Activated T-helper 1 cell treated with anti-CD3 and anti-CD28 coated beads, Interleukin-2, amount 50 U/mL, for 16 hours (primary cell): ENCODE results near the gene POLA2.

ENCODE experiments used
- DNase-seq, 2 donors: peaks; one replicate each; pipeline ENCODE4 v3.0.0-alpha.2; 2020; ENCODE audit warnings: low read depth in 1 of 2, low spot score in 1 of 2

POLA2 gene

GRCh38 chr11:65305501-65306268, 43.9 kb downstream of the POLA2 start:
- DNase-seq = no peak

- no peak for DNase-seq
These were observed 45.8 kb downstream of the POLA2 start for GRCh38 chr11:65307298-65308229.

GRCh38 chr11:65308281-65308891, 46.6 kb downstream of the POLA2 start:
- DNase-seq = no peak

GRCh38 chr11:65309006-65309405, 47.2 kb downstream of the POLA2 start:
- DNase-seq = no peak

- DNase-seq = no peak
These were observed 48.5 kb downstream of the POLA2 start for GRCh38 chr11:65310215-65310614.

- DNase-seq = no peak
These were observed 49.0 kb downstream of the POLA2 start for GRCh38 chr11:65310736-65311135.

GRCh38 chr11:65311170-65311678, 49.5 kb downstream of the POLA2 start:
- DNase-seq = no peak

GRCh38 chr11:65314501-65315203, 52.9 kb downstream of the POLA2 start, which contains the start of gene CDC42EP2:
Gene CDC42EP2 (plus strand): TSS chr11:65314866. CDS start chr11:65320899, 6,033 bp downstream.
- peak; percentile 59 to 64 for DNase-seq

GRCh38 chr11:65315204-65315865, 53.6 kb downstream of the POLA2 start:
- DNase-seq = peak; percentile 67 to 72

GRCh38 chr11:65315866-65316226, 54.1 kb downstream of the POLA2 start:
- DNase-seq = no peak

GRCh38 chr11:65316227-65317024, 54.7 kb downstream of the POLA2 start:
- DNase-seq = no peak

GRCh38 chr11:65317025-65317786, 55.4 kb downstream of the POLA2 start:
- no peak for DNase-seq

GRCh38 chr11:65320386-65321075, 58.8 kb downstream of the POLA2 start:
- DNase-seq = no peak

GRCh38 chr11:65321076-65321475, 59.3 kb downstream of the POLA2 start:
- no peak for DNase-seq

- DNase-seq = no peak
These were observed 60.2 kb downstream of the POLA2 start for GRCh38 chr11:65321828-65322485.

- no peak for DNase-seq
These were observed 62.1 kb downstream of the POLA2 start for GRCh38 chr11:65323813-65324212.

- DNase-seq = no peak
These were observed 63.7 kb downstream of the POLA2 start for GRCh38 chr11:65325435-65325834.

GRCh38 chr11:65327021-65327420, 65.3 kb downstream of the POLA2 start:
- DNase-seq = no peak
